ENCODE data around the gene C17orf50. TPM values are rescaled to one million over a fixed set of nuclear protein-coding genes. Genes with fewer than 3 reads are reported as not detected.

C17orf50 gene
- total and polyA plus RNA-seq, 11 donors: 0.19 TPM; not detected in 10

DNA sequence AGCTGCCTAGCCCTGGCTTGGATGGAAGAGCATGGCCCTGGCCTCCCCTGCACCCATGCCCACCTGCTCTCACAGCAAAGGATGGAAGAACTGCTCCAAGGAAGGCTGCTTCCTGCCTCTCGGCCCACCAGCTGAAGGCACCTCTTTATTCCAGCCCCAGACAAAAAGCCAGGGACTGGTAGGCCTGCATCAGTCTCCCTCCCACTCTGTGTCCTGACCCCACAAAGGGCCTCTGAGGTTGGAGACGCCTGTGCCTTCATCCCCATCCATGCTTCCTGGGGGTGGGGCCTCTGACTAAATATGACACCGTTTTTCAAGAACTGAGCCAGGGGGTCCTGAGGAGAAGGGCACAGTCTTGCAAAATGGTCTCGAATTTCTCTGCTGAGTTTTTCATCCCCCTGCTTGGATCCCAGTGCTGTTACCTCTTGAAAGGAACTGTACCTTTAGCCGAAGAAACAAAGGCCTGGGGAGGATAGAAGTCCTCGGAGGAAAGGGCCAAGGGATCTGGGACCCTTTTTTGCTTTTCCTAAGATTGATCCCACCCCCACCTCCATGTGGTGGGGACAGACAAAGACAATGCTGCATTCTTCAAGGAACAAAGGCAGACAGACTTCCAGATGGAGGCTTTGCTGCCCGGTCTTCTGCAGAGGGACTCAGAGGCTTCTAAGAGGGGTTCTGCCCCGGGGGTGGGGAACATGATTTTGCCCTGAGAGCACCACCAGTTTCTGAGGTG lies 5.2 kb downstream of the C17orf50 start:
- Histone ChIP-seq H3K27me3 (no peaks in the 10 kb centered on the region), H3K4me1 (peaks cover 0 to 15% (median 9%) of the 10 kb centered on the region in 12 donors), H3K27ac (no peak overlapping the region), H3K9me3 (no peaks in the 10 kb centered on the region), H3K4me3 (no peak overlapping the region), H3K36me3 (no peaks in the 10 kb centered on the region)
- WGBS, 4 donors: 80 to 85% (median 84%) methylated on average over 8 of the region's 8 CpGs
- intact Hi-C loops (cut with DNase I): loop anchor here in 4 of 10 donors (2.0 kb wide), 1 partner anchor 39 kb away; no protein-coding TSS in a partner anchor
- no peak for DNase-seq
- ATAC-seq: no peak
- TF ChIP-seq, protein P1, sequence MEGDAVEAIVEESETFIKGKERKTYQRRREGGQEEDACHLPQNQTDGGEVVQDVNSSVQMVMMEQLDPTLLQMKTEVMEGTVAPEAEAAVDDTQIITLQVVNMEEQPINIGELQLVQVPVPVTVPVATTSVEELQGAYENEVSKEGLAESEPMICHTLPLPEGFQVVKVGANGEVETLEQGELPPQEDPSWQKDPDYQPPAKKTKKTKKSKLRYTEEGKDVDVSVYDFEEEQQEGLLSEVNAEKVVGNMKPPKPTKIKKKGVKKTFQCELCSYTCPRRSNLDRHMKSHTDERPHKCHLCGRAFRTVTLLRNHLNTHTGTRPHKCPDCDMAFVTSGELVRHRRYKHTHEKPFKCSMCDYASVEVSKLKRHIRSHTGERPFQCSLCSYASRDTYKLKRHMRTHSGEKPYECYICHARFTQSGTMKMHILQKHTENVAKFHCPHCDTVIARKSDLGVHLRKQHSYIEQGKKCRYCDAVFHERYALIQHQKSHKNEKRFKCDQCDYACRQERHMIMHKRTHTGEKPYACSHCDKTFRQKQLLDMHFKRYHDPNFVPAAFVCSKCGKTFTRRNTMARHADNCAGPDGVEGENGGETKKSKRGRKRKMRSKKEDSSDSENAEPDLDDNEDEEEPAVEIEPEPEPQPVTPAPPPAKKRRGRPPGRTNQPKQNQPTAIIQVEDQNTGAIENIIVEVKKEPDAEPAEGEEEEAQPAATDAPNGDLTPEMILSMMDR (IDR thresholded peaks at IDR 0.05): no peak
- no peak for TF ChIP-seq POLR2A (IDR thresholded peaks at IDR 0.05)

DNA sequence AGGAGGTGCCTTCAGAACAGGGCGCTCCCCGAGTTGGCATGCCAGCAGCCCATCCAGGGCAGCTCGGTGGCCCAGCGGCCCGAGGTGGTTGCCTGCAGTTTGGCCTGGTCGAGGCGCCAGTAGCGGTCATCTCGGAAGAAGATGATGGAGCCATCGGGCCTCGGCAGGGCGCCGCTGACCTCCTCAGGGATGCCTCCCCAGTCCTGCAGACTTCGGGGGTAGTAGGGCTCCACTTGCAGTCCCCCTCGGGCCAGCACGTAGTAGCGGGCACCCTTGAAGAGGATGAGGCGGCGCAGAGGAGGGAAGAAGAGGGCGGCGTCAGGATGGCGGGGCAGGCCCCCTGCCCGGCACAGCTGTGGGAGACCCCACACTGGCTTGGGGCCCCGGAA lies 5.8 kb downstream of the C17orf50 start:
- Histone ChIP-seq H3K36me3 (no peaks in the 10 kb centered on the region), H3K9me3 (no peaks in the 10 kb centered on the region), H3K27me3 (no peaks in the 10 kb centered on the region), H3K4me1 (peaks cover 0 to 15% (median 9%) of the 10 kb centered on the region in 12 donors), H3K4me3 (no peak overlapping the region), H3K27ac (no peak overlapping the region)
- TF ChIP-seq POLR2A (IDR thresholded peaks at IDR 0.05): no peak
- intact Hi-C loops (cut with DNase I): loop anchor here in 2 of 10 donors (2.0 kb wide), 1 partner anchor 38 kb away; no protein-coding TSS in a partner anchor
- DNase-seq (no peak), ATAC-seq (no peak)
- 93 to 95% (median 94%) methylated on average over 11 to 24 of the region's 24 CpGs for WGBS, 4 donors

DNA sequence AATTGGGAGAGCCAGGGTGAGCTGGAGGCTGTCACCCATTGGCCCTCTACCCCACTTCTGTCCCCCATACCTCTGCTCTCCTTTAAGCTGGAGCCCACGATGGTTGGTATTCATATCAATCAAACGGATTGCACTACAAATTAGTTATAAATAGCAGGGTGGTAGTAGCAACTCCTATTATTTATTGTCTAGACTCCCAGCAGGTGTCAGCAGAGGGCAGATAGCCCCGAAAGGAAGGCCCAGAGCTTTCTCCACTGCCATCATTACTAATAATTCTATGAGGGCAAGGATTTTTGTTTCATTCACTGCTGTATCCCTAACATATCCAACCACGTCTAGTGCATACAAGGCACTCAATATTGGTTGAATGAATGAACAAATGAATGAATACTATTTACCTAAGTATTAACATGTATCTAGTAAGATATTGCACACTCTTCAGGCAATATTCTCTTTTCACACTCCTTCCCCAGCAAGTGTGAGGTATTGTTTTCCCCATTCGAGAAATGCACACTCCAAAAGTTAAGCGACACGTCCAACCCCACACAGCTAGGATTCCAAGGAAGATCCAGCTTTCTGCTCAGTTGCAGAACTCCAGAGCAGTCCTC lies 6.3 kb downstream of the C17orf50 start:
- ATAC-seq: peak in 2 of 4 donors; percentile 24 to 25
- no peak overlapping the region for H3K27ac ChIP-seq
- DNase-seq: peak in 1 of 5 donors; percentile 45
- H3K4me1 ChIP-seq: peaks cover 0 to 15% (median 9%) of the 10 kb centered on the region in 12 donors
- H3K9me3 ChIP-seq: no peaks in the 10 kb centered on the region
- intact Hi-C loops (cut with DNase I): loop anchor here in 6 of 10 donors (1.0 to 2.0 kb wide), 2 partner anchors 37 to 38 kb away; no protein-coding TSS in a partner anchor
- no peaks in the 10 kb centered on the region for H3K27me3 ChIP-seq
- H3K36me3 ChIP-seq: no peaks in the 10 kb centered on the region
- WGBS, 4 donors: 42 to 52% (median 48%) methylated on average over 7 of the region's 7 CpGs
- TF ChIP-seq, protein P1 (IDR thresholded peaks at IDR 0.05): peak; percentile 35 to 67 (median 58)
- TF ChIP-seq POLR2A (IDR thresholded peaks at IDR 0.05): no peak
- no peak overlapping the region for H3K4me3 ChIP-seq

DNA sequence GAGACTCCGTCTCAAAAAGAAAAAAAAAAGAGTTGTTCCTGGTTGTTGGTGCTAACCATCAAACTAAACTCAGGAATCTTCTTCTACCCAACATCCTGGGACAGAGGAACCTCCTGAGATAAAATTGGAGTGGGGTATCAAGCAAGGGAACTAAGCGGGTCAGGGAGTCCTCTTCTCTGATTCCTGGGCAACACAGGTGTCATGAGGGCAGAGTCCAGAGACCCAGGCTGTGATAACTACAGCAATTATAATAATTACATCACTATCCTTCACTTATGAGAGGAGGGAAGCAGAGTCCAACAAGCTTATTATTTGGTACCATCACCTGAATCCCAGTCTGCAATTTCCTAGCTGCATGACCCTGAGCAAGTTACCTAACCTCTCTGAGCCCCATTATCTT lies 8.1 kb downstream of the C17orf50 start:
- intact Hi-C loops (cut with DNase I): loop anchor here in 1 of 10 donors (1.0 kb wide), 1 partner anchor 33 kb away; no protein-coding TSS in a partner anchor
- 88 to 95% (median 89%) methylated on average over 2 of the region's 2 CpGs for WGBS, 4 donors
- Histone ChIP-seq H3K4me1 (peaks cover 0 to 22% (median 11%) of the 10 kb centered on the region in 12 donors), H3K27me3 (no peaks in the 10 kb centered on the region), H3K9me3 (no peaks in the 10 kb centered on the region), H3K4me3 (no peak overlapping the region), H3K27ac (no peak overlapping the region), H3K36me3 (no peaks in the 10 kb centered on the region)
- TF ChIP-seq, protein P1 (IDR thresholded peaks at IDR 0.05): no peak
- TF ChIP-seq POLR2A (IDR thresholded peaks at IDR 0.05): no peak
- no peak for DNase-seq
- ATAC-seq: no peak
